HepG2 (cell line): ENCODE measurements around the gene TEC. TPM values are rescaled to one million over a fixed set of nuclear protein-coding genes. Genes with fewer than 3 reads are reported as not detected.

Experiments
- EEA1 ChIP-seq: sonication (generic); formaldehyde crosslinking; IDR thresholded peaks from 2 replicates; pipeline ENCODE4 v1.5.1; 2020; ENCODE audit warnings: mild to moderate bottlenecking, missing genetic modification reagents, borderline replicate concordance
- KDM4B ChIP-seq: sonication (generic); formaldehyde crosslinking; IDR thresholded peaks from 2 replicates; pipeline ENCODE4 v1.4.0; 2020; ENCODE audit warnings: missing genetic modification reagents
- MAX ChIP-seq: IDR thresholded peaks from 2 replicates; pipeline ENCODE4 v1.6.1; 2012; ENCODE audit warnings: inconsistent platforms
- ZNF264 ChIP-seq: sonication (generic); formaldehyde crosslinking; IDR thresholded peaks from 2 replicates; pipeline ENCODE4 v1.4.0; 2020; ENCODE audit warnings: missing genetic modification reagents
- ZNF407 ChIP-seq: sonication (generic); formaldehyde crosslinking; IDR thresholded peaks from one replicate; pipeline ENCODE4 v1.5.1; 2020; ENCODE audit warnings: mild to moderate bottlenecking, missing genetic modification reagents; ENCODE audit errors: not compliant biosample characterization
- polyA plus RNA-seq, 8 experiments: library from polyadenylated mRNA; depleted of rRNA in 3 of 8; stranded (reverse) in 7 of 8; unstranded in 1 of 8; fragments of >200 nt; fragmentation: Illumina TruSeq in 4 of 8; extraction: Trizol in 4 of 8; gene quantifications; 2 replicates each; pipeline versions ENCODE4 v1.2.1 to v1.2.3, GENCODE V29; 2011 to 2016; ENCODE audit warnings: low read depth in 4 of 8, missing spikeins in 1 of 8, mixed read lengths in 1 of 8; ENCODE audit not compliant: insufficient read depth in 1 of 8
- total RNA-seq, 5 experiments: library from RNA; depleted of rRNA; stranded (reverse); fragments of >200 nt; fragmentation: Illumina TruSeq; extraction: Trizol; gene quantifications; 2 replicates each; pipeline ENCODE4 v1.2.3, GENCODE V29; 2016; ENCODE audit warnings: low read depth in 1 of 5
- TF ChIP-seq, protein P1 (sequence below): sonication (generic); formaldehyde crosslinking; IDR thresholded peaks from 2 replicates; pipeline ENCODE4 v1.5.0; 2020; ENCODE audit warnings: missing genetic modification reagents, mild to moderate bottlenecking, borderline replicate concordance

The TEC gene
- total and polyA plus RNA-seq, 2 of the 13 experiments (the other 11 are each of a cell fraction or from before 2014, with no cell fraction given): 0.05 to 0.20 TPM

DNA sequence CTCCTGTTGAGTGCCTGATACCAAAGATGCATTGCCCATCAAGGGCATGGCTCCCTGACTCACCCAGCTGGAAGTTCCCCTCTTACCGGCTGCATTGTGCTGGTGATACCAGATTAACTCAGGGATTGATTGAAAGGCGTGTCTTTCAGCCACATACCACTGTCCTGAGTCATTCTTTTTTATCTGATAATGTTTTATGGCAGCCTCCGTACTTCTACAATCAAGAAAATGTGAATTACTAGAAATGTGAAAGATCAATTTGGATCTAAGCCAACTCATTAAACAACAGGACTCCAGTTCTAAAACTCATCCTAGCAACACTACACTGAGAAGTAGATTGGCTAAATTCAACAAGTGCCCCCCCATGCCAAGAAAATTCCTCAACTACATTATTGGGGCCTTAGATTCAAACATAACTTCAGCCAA, 175.6 kb downstream of the TEC start (continued):
- TF ChIP-seq, protein P1, sequence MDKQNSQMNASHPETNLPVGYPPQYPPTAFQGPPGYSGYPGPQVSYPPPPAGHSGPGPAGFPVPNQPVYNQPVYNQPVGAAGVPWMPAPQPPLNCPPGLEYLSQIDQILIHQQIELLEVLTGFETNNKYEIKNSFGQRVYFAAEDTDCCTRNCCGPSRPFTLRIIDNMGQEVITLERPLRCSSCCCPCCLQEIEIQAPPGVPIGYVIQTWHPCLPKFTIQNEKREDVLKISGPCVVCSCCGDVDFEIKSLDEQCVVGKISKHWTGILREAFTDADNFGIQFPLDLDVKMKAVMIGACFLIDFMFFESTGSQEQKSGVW: no peak
- TF ChIP-seq KDM4B (CRISPR knock-in tag): no peak
- TF ChIP-seq MAX: no peak
- no peak for TF ChIP-seq EEA1
- no peak for TF ChIP-seq ZNF407 (CRISPR knock-in tag)
- TF ChIP-seq ZNF264 (CRISPR knock-in tag): no peak
